GM12878 (cell line): ENCODE results near the gene CUL5. TPM values are rescaled to one million over a fixed set of nuclear protein-coding genes. Genes with fewer than 3 reads are reported as not detected.

Experiments used
- GABPA ChIP-seq: IDR thresholded peaks from 2 replicates; pipeline ENCODE4 v1.6.1; 2014; ENCODE audit warnings: antibody characterized with exemption, low read depth, mild to moderate bottlenecking, inconsistent platforms
- MYC ChIP-seq: IDR thresholded peaks from 2 replicates; pipeline ENCODE4 v1.6.1; 2011; ENCODE audit warnings: mild to moderate bottlenecking, low read length, moderate library complexity, inconsistent platforms; ENCODE audit not compliant: insufficient read depth, insufficient replicate concordance, insufficient read length, severe bottlenecking
- NKRF ChIP-seq: fragments of 450-650 bp; conservative IDR thresholded peaks from 2 replicates; pipeline ENCODE4 v1.6.1; 2017; ENCODE audit warnings: mild to moderate bottlenecking, moderate library complexity
- PBX3 ChIP-seq: IDR thresholded peaks from 2 replicates; pipeline ENCODE4 v1.6.1; 2011; ENCODE audit warnings: mild to moderate bottlenecking, low read depth, low read length, moderate library complexity; ENCODE audit not compliant: insufficient replicate concordance
- SIN3A ChIP-seq: IDR thresholded peaks from 2 replicates; pipeline ENCODE4 v1.6.1; 2012; ENCODE audit warnings: low read depth, low read length, improper control_type of control experiment
- SUPT20H ChIP-seq: IDR thresholded peaks from 2 replicates; pipeline ENCODE4 v1.6.1; 2011; ENCODE audit warnings: low read depth, mild to moderate bottlenecking, low read length, moderate library complexity, borderline replicate concordance; ENCODE audit not compliant: control insufficient read depth
- TBL1XR1 ChIP-seq: IDR thresholded peaks from 2 replicates; pipeline ENCODE4 v1.6.1; 2012; ENCODE audit warnings: low read depth, low read length, improper control_type of control experiment
- ZBTB33 ChIP-seq: fragments of 450-650 bp; IDR thresholded peaks from 2 replicates; pipeline ENCODE4 v1.6.1; 2017; ENCODE audit warnings: mild to moderate bottlenecking
- ZNF217 ChIP-seq: fragments of 450-650 bp; IDR thresholded peaks from 2 replicates; pipeline ENCODE4 v1.6.1; 2017; ENCODE audit warnings: antibody characterized with exemption, mild to moderate bottlenecking
- polyA plus RNA-seq, 11 experiments: library from polyadenylated mRNA; depleted of rRNA in 4 of 11; unstranded in 6 of 11; stranded (reverse) in 5 of 11; fragments of >200 nt; fragmentation: Nextera tagmentation in 4 of 11; fragmentation: Illumina TruSeq in 1 of 11; extraction: Ambion mirVana in 4 of 11; extraction: Trizol in 1 of 11; gene quantifications; 1 replicate in 1 of 11; 2 replicates in 10 of 11; pipeline versions ENCODE4 v1.2.1 to v1.2.3, GENCODE V29; 2011 to 2016; ENCODE audit warnings: inconsistent platforms in 2 of 11, missing spikeins in 2 of 11, low read depth in 1 of 11
- total RNA-seq, 4 experiments: library from RNA; depleted of rRNA in 3 of 4; stranded (reverse); fragments of >200 nt in 3 of 4; fragmentation: Illumina TruSeq in 1 of 4; extraction: Trizol in 1 of 4; gene quantifications; 2 replicates each; pipeline versions ENCODE4 v1.2.1 to v1.2.3, GENCODE V29; 2013 to 2021

Gene CUL5
- total and polyA plus RNA-seq, 10 of the 15 experiments (the other 5 are each of a cell fraction or from before 2014, with no cell fraction given): 9.1 to 37.6 (median 18.3) TPM

- TF ChIP-seq NKRF (no peak), MYC (no peak), ZBTB33 (no peak), ZNF217 (no peak), GABPA (no peak), SIN3A (no peak), SUPT20H (no peak), PBX3 (no peak), TBL1XR1 (no peak)
These were observed 9.9 kb upstream of the CUL5 start (continued) for GRCh38 chr11:107998761-107999160.
